HCT116 (cell line): Measurements from ENCODE around the gene DYNC2H1.

Experiments
- EGR1 ChIP-seq: IDR thresholded peaks from 2 replicates; pipeline ENCODE4 v1.6.1; 2012; ENCODE audit warnings: low read depth
- POLR2A ChIP-seq: IDR thresholded peaks from 2 replicates; pipeline ENCODE4 v1.7.0; 2011; ENCODE audit warnings: borderline replicate concordance; ENCODE audit not compliant: insufficient read depth, insufficient read length; ENCODE audit errors: extremely low read depth
- POLR2AphosphoS5 ChIP-seq: IDR thresholded peaks from 2 replicates; pipeline ENCODE4 v1.6.1; 2011; ENCODE audit warnings: mild to moderate bottlenecking, low read depth, low read length, moderate library complexity
- SRF ChIP-seq: IDR thresholded peaks from 2 replicates; pipeline ENCODE4 v1.6.1; 2012; ENCODE audit warnings: low read depth
- YY1 ChIP-seq: IDR thresholded peaks from 2 replicates; pipeline ENCODE4 v1.6.1; 2011; ENCODE audit warnings: low read length, low read depth, moderate library complexity, mild to moderate bottlenecking; ENCODE audit not compliant: insufficient replicate concordance; ENCODE audit errors: extremely low read depth
- ZNF274 ChIP-seq: fragments of 200-500 bp; sonication (Bioruptor generic); IDR thresholded peaks from 2 replicates; pipeline ENCODE4 v1.6.1; 2014; ENCODE audit warnings: mild to moderate bottlenecking, low read depth, low read length, inconsistent platforms
- TF ChIP-seq, protein P1 (sequence below), 3 experiments: fragments of 200-600 bp in 1 of 3; sonication (generic) in 1 of 3; IDR thresholded peaks in 2 of 3; conservative IDR thresholded peaks in 1 of 3; 2 replicates each; pipeline ENCODE4 v1.5.1; 2012 to 2017; ENCODE audit warnings: low read depth in 2 of 3, low read length in 2 of 3, antibody characterized with exemption in 1 of 3, borderline replicate concordance in 1 of 3, control low read depth in 1 of 3, mild to moderate bottlenecking in 1 of 3, mixed read lengths in 1 of 3, mixed run types in 1 of 3, moderate library complexity in 1 of 3; ENCODE audit not compliant: insufficient read depth in 1 of 3
- TF ChIP-seq, protein P2 (sequence below): IDR thresholded peaks from 2 replicates; pipeline ENCODE4 v1.6.1; 2012

DNA sequence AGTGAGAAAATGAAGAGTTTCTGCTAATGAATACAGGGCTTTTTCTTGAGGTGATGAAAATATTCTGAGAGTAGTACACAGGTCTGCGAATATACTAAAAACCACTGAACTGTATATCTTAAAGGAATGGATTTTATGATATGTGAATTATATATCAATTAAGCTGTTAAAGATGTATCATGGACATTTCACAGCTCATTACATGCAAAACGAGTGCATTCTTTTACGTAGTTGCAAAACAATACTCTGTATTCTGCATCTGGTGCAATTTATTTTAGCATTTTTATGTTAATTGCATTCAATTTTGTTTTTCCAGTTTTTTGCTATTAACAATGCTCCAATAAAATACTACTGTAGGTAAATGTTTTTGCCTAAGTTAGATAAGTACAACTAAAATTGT is 411.6 kb downstream of the DYNC2H1 start:
- TF ChIP-seq, protein P1, sequence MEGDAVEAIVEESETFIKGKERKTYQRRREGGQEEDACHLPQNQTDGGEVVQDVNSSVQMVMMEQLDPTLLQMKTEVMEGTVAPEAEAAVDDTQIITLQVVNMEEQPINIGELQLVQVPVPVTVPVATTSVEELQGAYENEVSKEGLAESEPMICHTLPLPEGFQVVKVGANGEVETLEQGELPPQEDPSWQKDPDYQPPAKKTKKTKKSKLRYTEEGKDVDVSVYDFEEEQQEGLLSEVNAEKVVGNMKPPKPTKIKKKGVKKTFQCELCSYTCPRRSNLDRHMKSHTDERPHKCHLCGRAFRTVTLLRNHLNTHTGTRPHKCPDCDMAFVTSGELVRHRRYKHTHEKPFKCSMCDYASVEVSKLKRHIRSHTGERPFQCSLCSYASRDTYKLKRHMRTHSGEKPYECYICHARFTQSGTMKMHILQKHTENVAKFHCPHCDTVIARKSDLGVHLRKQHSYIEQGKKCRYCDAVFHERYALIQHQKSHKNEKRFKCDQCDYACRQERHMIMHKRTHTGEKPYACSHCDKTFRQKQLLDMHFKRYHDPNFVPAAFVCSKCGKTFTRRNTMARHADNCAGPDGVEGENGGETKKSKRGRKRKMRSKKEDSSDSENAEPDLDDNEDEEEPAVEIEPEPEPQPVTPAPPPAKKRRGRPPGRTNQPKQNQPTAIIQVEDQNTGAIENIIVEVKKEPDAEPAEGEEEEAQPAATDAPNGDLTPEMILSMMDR (IDR thresholded peaks at IDR 0.05 in 2 of 3, conservative IDR thresholded peaks at IDR 0.05 in 1 of 3; ENCODE audit: borderline replicate concordance in 1 of 3, insufficient read depth in 1 of 3, low read depth in 2 of 3, low read length in 2 of 3): no peak
- TF ChIP-seq POLR2A: no peak
- TF ChIP-seq, protein P2, sequence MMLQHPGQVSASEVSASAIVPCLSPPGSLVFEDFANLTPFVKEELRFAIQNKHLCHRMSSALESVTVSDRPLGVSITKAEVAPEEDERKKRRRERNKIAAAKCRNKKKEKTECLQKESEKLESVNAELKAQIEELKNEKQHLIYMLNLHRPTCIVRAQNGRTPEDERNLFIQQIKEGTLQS: no peak
- TF ChIP-seq YY1: no peak
- no peak for TF ChIP-seq POLR2AphosphoS5
- TF ChIP-seq ZNF274: no peak
- TF ChIP-seq SRF: no peak
- TF ChIP-seq EGR1: no peak
